Kidney epithelial cell (primary cell): ENCODE measurements around the gene DLG2. TPM values are rescaled to one million over a fixed set of nuclear protein-coding genes. Genes with fewer than 3 reads are reported as not detected.

Experiments
- DNase-seq: peaks from one replicate; pipeline ENCODE4 v3.0.0-alpha.2; 2010; ENCODE audit warnings: low read depth
- H3K27me3 ChIP-seq: 2 replicates; pipeline ENCODE4 v1.6.0; 2011; ENCODE audit warnings: low read length; ENCODE audit not compliant: control insufficient read depth, insufficient read depth
- H3K36me3 ChIP-seq: 2 replicates; pipeline ENCODE4 v1.5.1; 2011; ENCODE audit warnings: low read length; ENCODE audit not compliant: control insufficient read depth, insufficient read depth
- H3K4me3 ChIP-seq: 2 replicates; pipeline ENCODE4 v1.5.1; 2011; ENCODE audit warnings: low read depth, mild to moderate bottlenecking, control low read depth, low read length
- total RNA-seq: library from RNA; depleted of rRNA; stranded (reverse); fragments of >200 nt; gene quantifications from 2 replicates; pipeline ENCODE4 v1.2.3, GENCODE V29; 2015
- TF ChIP-seq, protein P1 (sequence below): IDR thresholded peaks from 2 replicates; pipeline ENCODE4 v1.5.1; 2011; ENCODE audit warnings: mild to moderate bottlenecking, moderate library complexity, low read length, control low read depth, inconsistent platforms; ENCODE audit not compliant: insufficient read depth, poor library complexity, severe bottlenecking

Gene DLG2
- total RNA-seq, 1 donor from 2014 or later, result 0.75 TPM

DNA sequence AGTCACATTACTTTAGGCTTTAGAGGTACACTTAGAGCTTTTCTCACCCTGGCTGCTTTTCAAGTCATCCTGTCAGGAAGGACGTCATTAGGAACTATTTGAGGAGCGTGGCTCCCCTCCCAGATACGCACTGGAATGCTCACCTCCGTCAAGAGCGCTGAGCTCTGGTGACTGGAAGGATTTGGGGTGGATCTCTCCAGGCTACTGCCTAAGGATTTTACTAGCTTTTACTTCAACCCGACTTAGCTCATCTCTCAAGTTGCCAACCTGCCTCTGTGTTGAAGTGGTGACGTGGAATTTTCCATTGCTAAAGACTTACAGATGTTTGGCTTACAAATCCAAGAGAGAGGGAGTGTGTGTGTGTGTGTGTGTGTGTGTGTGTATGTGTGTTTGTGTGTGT, 1985.6 kb downstream of the DLG2 start:
- H3K4me3 ChIP-seq, result no peak overlapping the region
- peaks cover 2% of the 10 kb centered on the region for H3K27me3 ChIP-seq
- no peaks in the 10 kb centered on the region for H3K36me3 ChIP-seq
- DNase-seq, result no peak
- TF ChIP-seq, protein P1, sequence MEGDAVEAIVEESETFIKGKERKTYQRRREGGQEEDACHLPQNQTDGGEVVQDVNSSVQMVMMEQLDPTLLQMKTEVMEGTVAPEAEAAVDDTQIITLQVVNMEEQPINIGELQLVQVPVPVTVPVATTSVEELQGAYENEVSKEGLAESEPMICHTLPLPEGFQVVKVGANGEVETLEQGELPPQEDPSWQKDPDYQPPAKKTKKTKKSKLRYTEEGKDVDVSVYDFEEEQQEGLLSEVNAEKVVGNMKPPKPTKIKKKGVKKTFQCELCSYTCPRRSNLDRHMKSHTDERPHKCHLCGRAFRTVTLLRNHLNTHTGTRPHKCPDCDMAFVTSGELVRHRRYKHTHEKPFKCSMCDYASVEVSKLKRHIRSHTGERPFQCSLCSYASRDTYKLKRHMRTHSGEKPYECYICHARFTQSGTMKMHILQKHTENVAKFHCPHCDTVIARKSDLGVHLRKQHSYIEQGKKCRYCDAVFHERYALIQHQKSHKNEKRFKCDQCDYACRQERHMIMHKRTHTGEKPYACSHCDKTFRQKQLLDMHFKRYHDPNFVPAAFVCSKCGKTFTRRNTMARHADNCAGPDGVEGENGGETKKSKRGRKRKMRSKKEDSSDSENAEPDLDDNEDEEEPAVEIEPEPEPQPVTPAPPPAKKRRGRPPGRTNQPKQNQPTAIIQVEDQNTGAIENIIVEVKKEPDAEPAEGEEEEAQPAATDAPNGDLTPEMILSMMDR, result no peak

DNA sequence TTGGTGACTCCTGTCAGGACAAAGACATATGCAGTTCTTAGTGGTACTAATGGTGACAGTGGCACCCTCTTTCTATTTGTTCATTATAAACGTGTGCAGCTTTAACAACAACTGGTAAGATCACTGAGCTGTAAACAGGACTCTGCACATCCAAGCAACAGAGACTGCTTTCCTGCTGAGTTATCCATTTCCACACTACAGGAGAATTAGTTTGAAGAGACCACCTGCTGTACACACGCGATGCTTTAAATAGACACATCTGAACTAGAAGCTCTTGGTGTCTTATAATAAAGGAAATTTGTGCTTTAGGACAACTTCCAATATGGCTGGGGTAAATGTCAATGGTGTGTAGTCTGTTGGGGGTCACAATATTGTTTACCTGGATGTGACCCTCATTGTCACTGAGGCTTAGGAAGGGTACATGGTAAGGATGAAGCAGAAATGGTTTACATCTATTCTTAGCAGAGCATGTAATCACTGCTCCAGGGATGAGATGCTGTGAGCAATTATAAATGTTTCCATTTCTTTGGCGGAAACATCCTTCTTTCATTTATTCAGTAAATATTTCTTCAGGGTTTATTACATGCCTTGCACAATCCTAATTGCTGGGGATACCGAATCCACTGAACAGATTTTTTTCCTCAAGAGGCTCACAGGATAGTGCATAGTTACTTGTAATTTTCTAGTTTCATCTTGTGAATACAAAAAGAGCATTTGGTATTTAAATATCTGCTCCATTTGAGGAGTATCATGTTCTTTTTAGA, 1987.0 kb downstream of the DLG2 start:
- TF ChIP-seq, protein P1, result no peak
- H3K4me3 ChIP-seq, result no peak overlapping the region
- peaks cover 2% of the 10 kb centered on the region for H3K27me3 ChIP-seq
- H3K36me3 ChIP-seq, result no peaks in the 10 kb centered on the region
- DNase-seq, result no peak

DNA sequence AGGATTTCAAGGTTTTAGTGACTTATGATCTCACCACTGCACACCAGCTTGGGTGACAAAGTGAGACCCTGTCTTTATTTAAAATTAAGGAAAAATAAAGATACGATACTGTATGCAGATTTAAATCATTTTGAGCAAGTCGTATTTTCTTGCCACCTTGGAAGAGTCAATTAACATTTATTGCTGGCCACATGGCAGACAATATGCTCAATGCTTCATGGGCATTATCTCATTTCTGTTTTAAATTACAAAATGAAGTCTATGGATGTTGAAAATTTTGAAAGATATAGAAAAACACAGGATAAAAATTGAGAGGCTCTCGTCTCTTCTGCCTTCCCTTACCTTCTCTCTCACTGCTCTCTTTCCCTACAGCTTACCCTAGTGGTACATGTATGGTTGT, 1992.0 kb downstream of the DLG2 start:
- Histone ChIP-seq H3K4me3 (no peak overlapping the region), H3K27me3 (no peaks in the 10 kb centered on the region), H3K36me3 (no peaks in the 10 kb centered on the region)
- TF ChIP-seq, protein P1, result no peak
- no peak for DNase-seq

DNA sequence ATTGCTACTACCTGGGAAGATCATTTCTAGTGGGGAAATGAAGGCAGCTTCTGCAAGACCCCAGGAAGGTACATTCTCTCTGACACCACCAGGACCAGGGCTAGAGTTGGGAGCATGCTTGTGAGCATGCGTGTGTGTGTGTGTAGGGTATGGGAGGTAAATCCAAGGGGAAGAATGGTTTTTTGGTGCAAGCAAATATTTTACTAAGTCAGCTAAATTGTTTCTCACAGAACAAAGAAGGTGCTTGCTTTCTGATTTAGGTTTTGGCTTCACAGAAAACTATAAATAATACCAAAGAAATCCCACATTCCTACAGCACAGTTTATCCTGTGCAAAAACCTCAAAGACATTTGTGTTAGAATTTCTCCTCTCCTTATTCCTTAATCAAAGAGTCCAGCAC, 1996.9 kb downstream of the DLG2 start:
- H3K36me3 ChIP-seq, result no peaks in the 10 kb centered on the region
- no peaks in the 10 kb centered on the region for H3K27me3 ChIP-seq
- H3K4me3 ChIP-seq, result no peak overlapping the region
- TF ChIP-seq, protein P1, result no peak
- no peak for DNase-seq

DNA sequence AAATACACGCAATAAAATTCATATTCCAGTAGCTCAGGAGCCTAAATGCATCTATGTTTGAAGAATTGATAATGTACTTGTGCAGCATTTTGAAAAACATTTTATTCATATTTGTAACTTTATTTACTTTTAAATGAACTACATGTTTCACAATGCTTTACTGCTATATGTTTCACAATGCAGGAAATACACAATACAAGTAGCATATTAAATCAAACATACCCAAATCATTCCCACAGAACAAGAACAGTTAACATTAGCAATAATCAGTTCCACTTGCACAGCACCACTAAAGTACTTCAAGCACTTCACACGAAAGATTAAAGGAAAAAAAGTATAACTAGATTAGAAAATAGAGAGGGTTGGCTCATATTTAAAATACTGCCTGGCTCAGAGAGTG, 1997.4 kb downstream of the DLG2 start:
- DNase-seq, result no peak
- Histone ChIP-seq H3K36me3 (no peaks in the 10 kb centered on the region), H3K4me3 (no peak overlapping the region)

More for the DNA sequence above, 1997.4 kb downstream of the DLG2 start:
- H3K27me3 ChIP-seq, result no peaks in the 10 kb centered on the region
- TF ChIP-seq, protein P1, result no peak
